GM19463 (cell line): ENCODE data around the gene MX2.
"Not testable (repeated sequence)": the region's sequence is repeated elsewhere in the genome, so short reads cannot be mapped to it uniquely, and the experiment has no call there.

Experiments
- ATAC-seq: cut with Tn5 transposase; IDR thresholded peaks from one replicate; pipeline ENCODE4 v1.9.1; 2021; ENCODE audit warnings: mild to moderate bottlenecking, moderate library complexity; ENCODE audit not compliant: unreplicated experiment

MX2 gene, protein sequence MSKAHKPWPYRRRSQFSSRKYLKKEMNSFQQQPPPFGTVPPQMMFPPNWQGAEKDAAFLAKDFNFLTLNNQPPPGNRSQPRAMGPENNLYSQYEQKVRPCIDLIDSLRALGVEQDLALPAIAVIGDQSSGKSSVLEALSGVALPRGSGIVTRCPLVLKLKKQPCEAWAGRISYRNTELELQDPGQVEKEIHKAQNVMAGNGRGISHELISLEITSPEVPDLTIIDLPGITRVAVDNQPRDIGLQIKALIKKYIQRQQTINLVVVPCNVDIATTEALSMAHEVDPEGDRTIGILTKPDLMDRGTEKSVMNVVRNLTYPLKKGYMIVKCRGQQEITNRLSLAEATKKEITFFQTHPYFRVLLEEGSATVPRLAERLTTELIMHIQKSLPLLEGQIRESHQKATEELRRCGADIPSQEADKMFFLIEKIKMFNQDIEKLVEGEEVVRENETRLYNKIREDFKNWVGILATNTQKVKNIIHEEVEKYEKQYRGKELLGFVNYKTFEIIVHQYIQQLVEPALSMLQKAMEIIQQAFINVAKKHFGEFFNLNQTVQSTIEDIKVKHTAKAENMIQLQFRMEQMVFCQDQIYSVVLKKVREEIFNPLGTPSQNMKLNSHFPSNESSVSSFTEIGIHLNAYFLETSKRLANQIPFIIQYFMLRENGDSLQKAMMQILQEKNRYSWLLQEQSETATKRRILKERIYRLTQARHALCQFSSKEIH

DNA sequence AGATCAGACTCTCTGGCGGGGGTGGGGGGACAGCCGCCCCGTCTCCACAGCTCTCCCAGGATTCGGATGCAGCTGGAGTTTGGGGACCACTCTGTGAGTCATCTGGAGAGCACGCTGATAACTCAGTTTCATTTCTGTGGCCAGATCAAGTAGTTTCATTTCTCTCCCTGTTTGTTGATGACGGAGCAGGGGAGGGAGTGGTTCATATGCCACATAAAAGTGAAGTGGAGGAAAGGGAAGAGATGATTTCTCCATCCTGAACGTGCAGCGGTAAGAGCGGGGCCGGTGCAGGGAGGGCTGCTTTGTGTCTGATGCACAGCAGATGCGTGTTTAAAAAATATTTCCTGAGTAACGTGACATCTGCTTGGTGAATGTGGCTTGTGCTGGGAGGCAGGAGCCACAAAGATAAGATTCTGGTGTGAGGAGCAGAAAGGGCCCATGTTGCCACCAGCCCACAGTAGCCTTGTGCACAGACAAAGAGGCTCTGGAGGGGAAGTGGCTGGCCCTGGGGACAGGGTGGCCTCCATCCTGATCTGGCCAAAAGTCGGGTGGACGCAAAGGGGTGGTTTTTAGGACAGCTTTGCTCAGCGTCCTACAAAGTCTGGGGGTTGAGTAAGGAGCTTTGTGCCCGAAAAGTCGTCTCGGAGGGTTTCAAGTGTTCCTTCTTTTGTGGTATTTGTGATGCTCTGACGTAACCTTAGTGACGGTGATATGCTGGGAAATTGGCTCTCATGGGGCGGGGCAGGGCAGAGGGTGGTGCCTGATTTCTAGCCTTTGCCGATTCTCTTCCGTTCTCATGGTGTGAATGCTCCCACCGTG is at the start of gene MX2:
TSS of gene MX2 (plus strand) at position 242 of the 819 bp plus-strand sequence. CDS start 14,880 bp downstream, outside the sequence.
- peak; percentile 63 for ATAC-seq

DNA sequence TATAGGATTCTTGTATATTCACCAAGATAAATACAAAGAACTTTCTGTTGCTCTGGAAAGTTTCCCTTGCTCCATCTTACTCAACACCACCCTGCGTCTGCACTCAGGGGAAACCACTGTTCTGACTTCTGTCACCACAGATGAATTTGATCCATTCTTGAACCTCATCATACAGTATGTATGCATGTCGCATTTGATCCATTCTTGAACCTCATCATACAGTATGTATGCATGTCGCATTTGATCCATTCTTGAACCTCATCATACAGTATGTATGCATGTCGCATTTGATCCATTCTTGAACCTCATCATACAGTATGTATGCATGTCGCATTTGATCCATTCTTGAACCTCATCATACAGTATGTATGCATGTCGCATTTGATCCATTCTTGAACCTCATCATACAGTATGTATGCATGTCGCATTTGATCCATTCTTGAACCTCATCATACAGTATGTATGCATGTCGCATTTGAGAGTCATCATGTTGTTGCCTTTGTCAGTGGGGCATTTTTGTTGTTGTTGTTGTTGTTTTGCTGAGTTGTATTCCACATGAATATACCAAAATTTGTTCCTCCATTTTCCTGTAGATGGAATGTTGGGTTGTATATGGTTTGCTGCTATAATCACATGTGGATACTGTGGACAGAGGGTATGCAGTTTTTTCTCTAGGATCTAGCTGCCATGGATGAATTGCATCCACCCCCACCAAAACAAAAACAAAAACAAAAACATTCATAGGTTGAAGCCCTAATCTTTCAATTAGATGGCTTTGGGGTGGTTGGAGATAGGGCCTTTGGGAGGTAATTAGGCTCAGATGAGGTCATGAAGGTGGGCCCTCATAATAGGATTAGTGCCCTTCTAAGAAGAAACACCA is 48.3 kb upstream of the MX2 start:
- not testable (repeated sequence) for ATAC-seq

DNA sequence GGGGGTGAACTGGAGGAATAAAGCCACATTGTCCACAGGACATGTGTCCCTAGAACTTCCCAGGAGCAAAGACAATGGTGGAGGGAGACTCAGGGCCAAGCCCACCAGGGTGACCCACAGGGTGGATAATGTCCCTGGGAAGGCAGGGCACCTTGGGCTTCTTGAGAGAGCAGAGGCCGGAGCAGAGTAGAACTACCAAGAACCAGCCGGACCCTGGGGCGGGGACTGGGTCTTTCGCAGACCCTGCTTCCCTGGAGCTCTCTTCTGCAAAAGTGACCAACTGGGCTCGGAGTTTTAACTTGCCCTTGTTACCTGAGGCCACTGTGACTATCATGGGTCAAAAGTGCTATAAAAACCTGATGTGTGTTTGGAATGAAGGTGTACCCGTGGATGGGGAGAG is 46.1 kb upstream of the MX2 start:
- ATAC-seq, result no peak

DNA sequence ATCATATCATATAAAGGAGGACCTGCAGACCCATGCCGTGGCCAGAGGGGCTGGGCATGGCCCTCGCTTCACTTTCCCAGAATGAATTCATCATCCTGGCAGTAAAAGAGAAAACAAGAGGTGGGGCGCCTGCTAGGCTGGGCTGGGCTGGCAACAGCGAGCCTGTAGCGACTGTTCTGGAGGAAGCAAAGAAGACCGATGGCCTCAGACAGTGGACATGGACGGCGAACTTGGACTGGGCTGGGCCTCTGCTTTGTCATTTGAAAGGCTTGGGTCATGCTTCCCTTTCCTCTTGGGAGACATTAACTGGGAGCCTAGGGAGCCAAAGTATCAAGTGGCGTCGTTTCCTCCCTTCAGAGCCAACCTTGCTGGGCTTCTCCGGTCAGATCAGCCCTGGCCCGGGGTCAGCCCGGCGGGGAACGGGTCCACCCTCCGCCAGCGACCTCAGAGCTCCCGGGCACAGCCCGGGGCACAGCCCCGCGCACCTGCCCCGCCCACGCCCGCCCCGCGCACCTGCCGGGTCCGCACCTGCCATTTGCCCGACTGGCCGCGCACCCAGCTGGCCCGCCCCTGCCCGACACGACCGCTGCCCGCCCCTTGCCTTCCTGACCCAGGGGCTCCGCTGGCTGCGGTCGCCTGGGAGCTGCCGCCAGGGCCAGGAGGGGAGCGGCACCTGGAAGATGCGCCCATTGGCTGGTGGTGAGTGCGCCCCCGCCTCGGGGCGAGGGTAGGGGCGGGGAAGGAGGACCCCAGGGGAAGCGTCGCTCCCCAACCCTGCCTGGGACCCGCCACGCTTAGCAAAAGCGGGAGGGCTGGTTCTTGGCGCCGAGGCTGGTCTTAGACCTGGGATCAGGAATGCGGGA is 45.4 kb upstream of the MX2 start, which contains the start of gene FAM3B:
TSS of gene FAM3B (plus strand) at position 602 of the 863 bp plus-strand sequence. CDS start at position 681, 79 bp downstream.
- no peak for ATAC-seq

DNA sequence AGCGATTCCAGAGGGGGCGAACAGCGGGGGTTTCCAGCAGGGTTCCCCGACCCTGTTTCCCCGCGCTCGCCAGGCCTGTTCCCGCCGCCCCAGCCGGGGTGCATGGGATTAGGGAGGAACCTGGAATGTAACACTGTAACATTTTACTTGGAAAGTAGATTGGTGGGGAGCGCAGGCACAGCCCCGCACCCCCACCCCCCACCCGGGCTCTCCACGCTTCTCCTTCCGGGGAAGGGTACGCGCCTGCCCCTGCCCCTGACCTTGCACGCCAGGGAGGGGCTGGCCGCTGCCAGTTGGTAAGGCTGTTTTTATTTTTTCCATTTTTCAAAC is 44.8 kb upstream of the MX2 start:
- ATAC-seq, result no peak

DNA sequence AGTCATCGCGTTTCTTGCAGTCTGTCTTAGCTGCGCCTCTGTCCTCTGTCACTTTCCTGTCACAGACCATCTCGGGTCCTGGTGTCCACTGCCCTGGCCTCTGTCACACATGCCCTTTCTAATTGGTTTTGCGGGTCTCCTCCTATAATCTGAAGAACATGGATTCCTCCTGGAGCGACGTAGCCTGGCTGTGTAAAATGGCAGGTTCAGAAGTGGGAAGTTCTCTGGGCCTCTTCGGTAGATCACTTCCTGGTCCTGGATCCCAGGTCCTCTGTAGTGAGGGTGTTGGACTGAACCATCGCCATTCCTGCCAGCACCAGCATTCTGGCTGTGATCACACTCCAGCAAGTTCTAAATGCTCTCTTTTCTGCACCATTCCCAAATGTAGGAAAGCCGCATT is 44.4 kb upstream of the MX2 start:
- ATAC-seq, result no peak

DNA sequence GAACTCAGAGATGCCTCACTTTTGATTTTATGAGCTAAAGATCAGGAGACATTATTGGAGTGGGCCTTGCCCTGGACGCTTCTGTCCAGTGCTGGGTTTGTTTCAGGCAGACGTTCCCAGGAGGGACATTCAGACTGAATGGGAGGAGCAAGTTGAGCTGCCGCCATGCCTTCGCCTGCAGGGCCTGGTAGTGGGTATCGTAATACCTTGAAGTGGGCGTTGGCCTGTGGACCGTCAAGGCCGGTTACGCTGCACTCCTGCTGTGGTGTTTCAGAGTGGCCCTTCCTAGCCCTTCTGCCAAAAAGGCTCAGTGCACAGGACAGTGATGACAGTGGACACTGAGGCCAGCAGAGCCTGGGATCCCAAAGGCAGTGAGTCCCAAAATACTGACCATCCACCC is 43.6 kb upstream of the MX2 start:
- no peak for ATAC-seq

DNA sequence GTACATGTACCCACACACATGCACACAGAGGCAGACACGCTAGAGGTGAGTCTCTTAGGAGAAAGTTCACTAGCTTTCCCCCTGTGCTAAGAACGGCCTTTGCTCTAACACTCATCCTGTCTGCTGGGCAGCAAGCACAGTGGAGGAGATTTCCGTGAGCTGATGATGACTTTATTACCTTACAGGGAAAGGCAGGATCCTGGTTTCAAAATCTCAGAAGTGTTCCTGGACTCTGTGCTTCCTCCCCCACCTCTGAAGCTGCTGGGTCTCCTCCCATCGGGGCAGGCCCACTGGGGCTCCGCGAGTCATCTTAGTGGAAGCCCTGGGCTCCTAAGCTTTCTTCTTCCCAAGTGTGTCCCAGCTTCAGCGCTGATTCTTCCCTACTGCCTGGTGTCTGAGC is 42.6 kb upstream of the MX2 start:
- ATAC-seq, result no peak

DNA sequence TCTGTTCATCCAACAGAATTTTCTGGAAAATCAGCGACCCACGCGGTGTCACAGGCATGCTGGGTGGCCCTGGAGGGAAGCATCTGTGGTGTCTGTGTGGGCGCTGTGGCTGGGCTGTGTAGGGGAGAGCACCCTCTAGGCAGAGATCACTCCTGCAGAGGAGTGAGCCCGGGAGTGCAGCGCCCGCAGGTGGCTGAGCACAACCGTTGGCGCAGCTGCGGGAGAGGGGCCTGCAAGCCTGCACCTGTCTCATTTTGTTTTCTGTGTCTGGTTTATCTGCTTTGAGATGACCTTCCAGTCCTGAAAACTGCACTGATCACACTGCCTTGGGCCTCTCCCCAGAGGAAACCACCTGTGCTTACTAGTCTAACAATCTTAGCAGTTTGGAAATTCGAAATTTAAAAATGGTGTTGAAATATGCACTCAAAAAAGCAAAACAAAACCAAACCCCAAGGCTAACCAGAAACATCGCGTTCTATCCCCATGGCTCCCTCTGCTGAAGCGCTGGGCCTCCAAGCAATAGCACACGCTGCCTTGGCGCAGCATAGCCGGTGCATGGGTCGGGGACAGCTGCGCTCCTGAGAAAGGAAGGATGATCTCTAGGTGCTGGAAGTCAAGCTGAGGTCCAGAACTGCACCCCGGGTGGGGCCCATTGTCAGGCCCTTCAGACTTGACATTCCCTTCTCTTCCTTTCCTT is 40.5 kb upstream of the MX2 start:
- ATAC-seq, result no peak

DNA sequence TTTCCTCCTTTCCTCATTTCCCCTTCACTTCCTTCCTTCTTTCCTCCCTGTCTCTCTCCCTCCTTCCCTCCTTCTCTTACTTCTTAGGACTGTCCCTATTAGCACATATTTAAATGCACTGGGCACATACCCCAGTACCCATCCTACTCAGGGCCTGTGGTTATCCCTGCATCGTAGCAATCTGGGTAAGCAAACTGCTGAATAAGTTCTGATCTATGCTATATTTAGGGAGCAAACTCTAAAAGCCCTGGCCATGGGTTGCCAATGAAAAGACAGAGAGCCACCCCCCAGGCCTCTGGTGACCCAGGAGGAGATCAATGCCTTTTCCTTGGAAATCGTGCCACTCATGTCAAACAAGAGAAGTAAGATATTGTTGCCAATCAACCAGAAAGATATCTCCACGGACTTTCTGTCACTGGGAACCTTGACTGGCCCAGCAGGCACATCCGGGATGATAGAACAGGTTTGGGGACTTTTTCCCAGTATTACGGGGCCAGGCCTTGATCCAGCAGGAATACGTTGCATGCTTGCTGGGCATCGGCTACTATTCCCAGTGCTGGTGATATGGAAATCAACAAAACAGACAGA is 39.8 kb upstream of the MX2 start:
- no peak for ATAC-seq

DNA sequence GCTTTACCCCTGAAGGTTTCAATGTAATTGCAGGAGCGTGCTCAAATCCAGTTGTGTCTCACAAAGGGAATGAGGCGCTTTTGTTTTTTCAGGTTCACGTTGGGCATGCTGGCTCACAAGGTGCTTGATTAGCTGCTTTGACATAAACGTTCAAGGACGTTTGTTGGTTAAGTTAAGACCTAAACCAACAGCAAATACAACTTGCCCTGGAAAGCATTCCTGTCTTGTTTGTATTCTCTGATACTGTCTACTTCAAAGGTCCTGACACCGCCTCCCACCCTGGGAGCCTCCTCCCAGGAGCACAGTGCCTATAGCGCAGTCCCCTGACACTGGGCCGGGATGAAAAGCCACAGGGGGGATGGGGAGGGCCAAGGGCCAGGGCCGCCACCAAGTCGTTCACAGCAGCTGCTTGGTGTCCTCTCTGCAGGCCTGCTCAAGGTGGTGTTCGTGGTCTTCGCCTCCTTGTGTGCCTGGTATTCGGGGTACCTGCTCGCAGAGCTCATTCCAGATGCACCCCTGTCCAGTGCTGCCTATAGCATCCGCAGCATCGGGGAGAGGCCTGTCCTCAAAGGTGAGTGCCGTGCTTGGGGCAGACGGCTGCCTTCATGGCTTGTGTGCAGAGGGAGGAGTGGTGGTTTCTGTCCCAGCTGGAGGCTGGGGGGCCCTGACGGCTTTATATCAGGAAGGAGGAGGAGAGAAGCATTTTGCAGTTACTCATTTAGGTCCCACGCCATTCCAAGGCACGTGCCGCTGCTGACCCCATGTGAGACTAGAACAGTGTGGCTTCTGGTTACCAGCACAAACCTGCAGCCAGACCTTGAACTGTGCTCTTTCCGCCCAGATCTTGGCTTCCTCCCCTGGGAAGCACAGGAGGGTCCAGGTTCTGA is 39.1 kb upstream of the MX2 start:
- no peak for ATAC-seq

DNA sequence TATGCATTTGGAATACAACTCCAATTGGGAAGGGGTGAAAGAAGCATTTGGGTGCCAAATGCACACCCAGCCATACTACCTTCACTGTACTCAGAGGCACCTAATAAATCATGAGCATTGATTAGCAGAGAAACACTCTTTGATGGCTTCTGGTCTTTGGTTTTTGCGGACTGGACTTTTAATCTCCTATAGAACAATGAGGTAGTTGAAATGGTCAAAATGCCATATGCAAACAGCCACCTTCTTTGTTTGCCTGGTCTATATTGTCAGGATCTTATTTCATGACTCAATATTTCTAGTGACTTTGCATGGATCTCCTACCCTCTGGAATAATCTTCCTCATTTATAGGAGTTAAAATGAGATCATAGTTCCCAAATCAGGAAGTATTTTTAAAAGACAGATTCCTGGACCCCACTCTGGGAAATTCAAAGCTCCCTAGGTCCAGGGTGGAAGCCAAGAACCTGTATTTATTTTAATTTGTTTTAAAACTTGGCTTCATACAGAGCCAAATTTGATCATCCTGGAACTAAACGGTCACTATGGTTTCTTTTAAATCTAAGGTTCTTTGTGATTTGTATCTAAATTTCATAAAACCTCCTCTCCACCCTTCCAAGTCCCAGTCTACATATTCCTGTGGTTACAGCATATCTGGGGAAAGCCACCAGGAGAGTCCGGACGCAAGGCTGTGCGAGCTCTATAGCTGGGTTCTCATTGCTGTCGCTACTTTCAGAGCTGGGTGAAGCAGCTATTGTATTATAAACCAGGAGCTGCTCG is 36.5 kb upstream of the MX2 start:
- ATAC-seq, result no peak

DNA sequence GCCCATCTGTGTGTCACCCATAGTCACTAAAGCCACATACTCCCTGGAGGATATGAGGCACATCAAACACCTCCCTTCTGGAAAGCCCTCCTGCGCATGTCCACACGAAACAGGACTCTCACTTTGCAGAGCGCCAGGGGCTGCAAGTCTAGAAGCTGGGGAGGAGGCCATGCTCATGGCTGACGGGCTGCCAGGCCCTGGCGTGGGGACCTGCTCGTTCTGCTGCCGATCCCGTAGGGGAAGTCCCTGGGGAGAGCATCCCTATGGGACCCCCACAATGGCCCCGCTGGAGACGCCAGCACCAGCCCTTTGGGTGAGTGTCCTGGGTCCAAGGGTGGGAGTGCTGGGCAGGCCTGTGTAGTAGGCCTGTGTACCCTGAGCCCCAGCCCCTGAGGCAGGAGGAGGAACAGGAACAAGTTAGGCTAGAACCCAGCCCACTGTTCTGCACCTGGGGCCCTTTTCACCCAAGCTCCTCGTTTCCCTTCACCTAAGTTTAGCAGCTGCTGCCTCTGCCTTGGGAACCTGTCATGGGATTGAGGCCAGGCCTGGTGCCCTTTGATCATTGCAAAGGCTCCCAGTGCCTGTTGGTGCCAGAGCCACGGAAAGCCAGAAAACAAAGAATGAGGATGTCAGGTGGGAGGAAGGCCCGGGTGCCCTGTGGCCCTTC is 35.3 kb upstream of the MX2 start:
- ATAC-seq, result no peak

DNA sequence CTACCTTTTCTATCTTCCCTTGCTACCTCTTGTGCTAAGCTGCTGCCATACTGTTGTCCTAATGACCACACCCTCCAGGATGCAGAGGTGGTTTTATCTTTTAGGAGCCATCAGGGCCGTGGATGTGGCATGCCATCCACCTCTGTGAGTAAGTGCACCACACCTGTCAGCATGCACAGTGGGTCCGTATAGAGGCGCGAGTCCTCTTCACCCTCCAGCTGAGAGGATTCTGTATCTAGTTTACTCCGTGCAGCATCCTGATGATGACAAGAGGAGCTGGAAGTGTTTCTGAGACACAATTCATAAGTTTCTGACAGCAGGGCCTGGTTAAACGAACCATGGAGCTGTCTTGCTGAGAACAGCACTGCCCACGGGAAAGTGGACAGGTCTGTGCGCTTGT is 34.1 kb upstream of the MX2 start:
- ATAC-seq, result no peak

DNA sequence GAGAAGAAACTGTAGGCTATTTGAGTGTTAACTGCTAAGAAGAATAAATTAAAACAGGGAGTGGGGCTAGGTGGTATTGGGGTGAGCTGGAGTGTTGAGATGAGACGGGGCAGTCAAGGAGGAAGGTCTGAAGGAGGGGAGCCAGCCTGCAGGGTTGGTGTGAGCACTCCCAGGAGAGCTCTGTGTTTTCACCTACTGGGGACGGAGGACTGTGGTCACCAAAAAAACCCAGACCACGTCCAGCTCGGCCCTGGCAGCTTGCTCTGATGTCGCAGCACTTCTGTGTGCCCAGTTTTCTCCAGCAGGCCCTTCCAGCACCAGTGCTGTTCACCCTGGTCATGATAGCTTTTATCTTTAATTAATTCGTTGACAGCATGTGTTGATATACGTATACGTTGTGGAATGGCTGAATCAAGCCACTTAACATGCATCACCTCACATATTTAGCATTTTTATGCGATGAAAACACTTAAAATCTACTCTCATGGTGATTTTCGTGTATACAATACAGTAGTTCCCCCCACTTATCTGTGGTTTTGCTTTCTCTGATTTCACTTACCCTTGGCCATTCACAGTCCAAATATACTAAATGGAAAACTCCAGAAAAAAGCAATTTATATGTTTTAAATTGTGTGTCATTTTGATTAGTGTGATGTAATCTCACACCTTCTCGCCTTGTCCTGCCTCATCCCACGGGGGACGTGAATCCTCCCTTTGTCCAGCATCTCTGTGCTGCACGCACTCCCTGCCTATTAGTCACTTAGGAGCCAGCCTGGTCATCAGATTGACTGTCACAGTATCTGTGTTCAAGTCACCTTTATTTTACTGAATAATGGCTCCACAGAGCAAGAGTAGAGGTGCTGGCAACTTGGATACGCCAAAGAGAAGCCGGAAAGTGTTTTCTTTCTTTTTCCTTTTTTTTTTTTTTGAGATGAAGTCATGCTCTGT is 32.9 kb upstream of the MX2 start:
- no peak for ATAC-seq
